H9 (cell line): ENCODE measurements around the gene KIF1A. TPM values are rescaled to one million over a fixed set of nuclear protein-coding genes. Genes with fewer than 3 reads are reported as not detected.

ENCODE experiments used
- DNase-seq: peaks from one replicate; pipeline ENCODE4 v3.0.0-alpha.2; 2017
- H2AFZ ChIP-seq: one replicate; pipeline ENCODE4 v1.6.1; 2013; ENCODE audit warnings: mild to moderate bottlenecking, low read length, control low read depth, moderate library complexity
- H2AK5ac ChIP-seq: 2 replicates; pipeline ENCODE4 v1.6.1; 2013; ENCODE audit warnings: low read length, control low read depth, mixed read lengths; ENCODE audit not compliant: insufficient read length
- H2BK120ac ChIP-seq: one replicate; pipeline ENCODE4 v1.6.1; 2013; ENCODE audit warnings: low read depth, mild to moderate bottlenecking, low read length, control low read depth, inconsistent platforms; ENCODE audit not compliant: poor library complexity, severe bottlenecking
- H2BK12ac ChIP-seq: 2 replicates; pipeline ENCODE4 v1.6.1; 2013; ENCODE audit warnings: low read length, control low read depth, mixed read lengths, low read depth; ENCODE audit not compliant: insufficient read length
- H2BK15ac ChIP-seq: 2 replicates; pipeline ENCODE4 v1.6.1; 2013; ENCODE audit warnings: low read depth, low read length, control low read depth
- H2BK20ac ChIP-seq: one replicate; pipeline ENCODE4 v1.6.1; 2013; ENCODE audit warnings: low read depth, mild to moderate bottlenecking, low read length, control low read depth, inconsistent platforms; ENCODE audit not compliant: poor library complexity, severe bottlenecking
- H2BK5ac ChIP-seq: 2 replicates; pipeline ENCODE4 v1.6.1; 2013; ENCODE audit warnings: low read length, control low read depth, mixed read lengths; ENCODE audit not compliant: insufficient read length
- H3K14ac ChIP-seq: 2 replicates; pipeline ENCODE4 v1.6.1; 2013; ENCODE audit warnings: low read length, control low read depth; ENCODE audit not compliant: insufficient read depth
- H3K18ac ChIP-seq: 2 replicates; pipeline ENCODE4 v1.6.1; 2013; ENCODE audit warnings: low read depth, mild to moderate bottlenecking, mixed read lengths, low read length, control low read depth; ENCODE audit not compliant: insufficient read length
- H3K23ac ChIP-seq: 2 replicates; pipeline ENCODE4 v1.6.1; 2013; ENCODE audit warnings: low read length, control low read depth, mixed read lengths, low read depth; ENCODE audit not compliant: insufficient read length
- H3K23me2 ChIP-seq: 2 replicates; pipeline ENCODE4 v1.6.1; 2013; ENCODE audit warnings: low read depth, mild to moderate bottlenecking, mixed read lengths, low read length, control low read depth; ENCODE audit not compliant: insufficient read length, poor library complexity, severe bottlenecking
- H3K27ac ChIP-seq: 2 replicates; pipeline ENCODE4 v1.5.1; 2013; ENCODE audit warnings: low read length, control low read depth, mixed read lengths, low read depth; ENCODE audit not compliant: insufficient read length
- H3K27me3 ChIP-seq: 2 replicates; pipeline ENCODE4 v1.6.1; 2013; ENCODE audit warnings: low read length, control low read depth, inconsistent platforms; ENCODE audit not compliant: insufficient read depth
- H3K4ac ChIP-seq: 2 replicates; pipeline ENCODE4 v1.6.1; 2013; ENCODE audit warnings: low read depth, mild to moderate bottlenecking, control low read depth, inconsistent platforms, low read length, moderate library complexity
- H3K4me1 ChIP-seq: 2 replicates; pipeline ENCODE4 v1.6.1; 2013; ENCODE audit warnings: low read length, control low read depth, inconsistent platforms; ENCODE audit not compliant: insufficient read depth
- H3K4me2 ChIP-seq: 2 replicates; pipeline ENCODE4 v1.6.1; 2013; ENCODE audit warnings: low read length, control low read depth, mixed read lengths; ENCODE audit not compliant: insufficient read length, insufficient read depth
- H3K56ac ChIP-seq: 2 replicates; pipeline ENCODE4 v1.6.1; 2013; ENCODE audit warnings: low read depth, mild to moderate bottlenecking, mixed read lengths, low read length, control low read depth; ENCODE audit not compliant: insufficient read length
- H3K79me1 ChIP-seq: 2 replicates; pipeline ENCODE4 v1.6.1; 2013; ENCODE audit warnings: low read depth, mild to moderate bottlenecking, moderate library complexity, low read length, control low read depth, inconsistent platforms; ENCODE audit not compliant: insufficient read depth, poor library complexity, severe bottlenecking
- H3K79me2 ChIP-seq: 2 replicates; pipeline ENCODE4 v1.6.1; 2013; ENCODE audit warnings: low read length, control low read depth, inconsistent platforms; ENCODE audit not compliant: insufficient read depth
- H3K9ac ChIP-seq: 2 replicates; pipeline ENCODE4 v1.6.1; 2013; ENCODE audit warnings: low read length, control low read depth, mixed read lengths; ENCODE audit not compliant: insufficient read length; ENCODE audit errors: extremely low read depth
- H3K9me3 ChIP-seq: one replicate; pipeline ENCODE4 v1.6.1; 2013; ENCODE audit warnings: low read depth, low read length, inconsistent platforms; ENCODE audit not compliant: control insufficient read depth
- H3T11ph ChIP-seq: one replicate; pipeline ENCODE4 v1.6.1; 2013; ENCODE audit warnings: mild to moderate bottlenecking, low read length, control low read depth, inconsistent platforms
- H4K20me1 ChIP-seq: one replicate; pipeline ENCODE4 v1.6.1; 2013; ENCODE audit not compliant: control insufficient read depth, insufficient read length, insufficient read depth
- H4K5ac ChIP-seq: 2 replicates; pipeline ENCODE4 v1.6.1; 2013; ENCODE audit warnings: low read depth, mild to moderate bottlenecking, mixed read lengths, low read length, control low read depth; ENCODE audit not compliant: insufficient read length
- H4K8ac ChIP-seq: replicated peaks from 2 replicates; pipeline ENCODE4 v1.6.1; 2013; ENCODE audit warnings: low read length, control low read depth, mixed read lengths, low read depth; ENCODE audit not compliant: insufficient read length
- H4K91ac ChIP-seq: 2 replicates; pipeline ENCODE4 v1.6.1; 2013; ENCODE audit warnings: low read depth, mild to moderate bottlenecking, moderate library complexity, mixed read lengths, low read length, control low read depth; ENCODE audit not compliant: insufficient read length
- H3K27ac Mint-ChIP-seq, 3 experiments: 2 replicates in 2 of 3; 3 replicates in 1 of 3; pipeline ENCODE4 v1.8.0; 2020 to 2021; ENCODE audit warnings: mixed read lengths in 3 of 3, mild to moderate bottlenecking in 1 of 3, moderate library complexity in 1 of 3
- H3K27me3 Mint-ChIP-seq: 2 replicates; pipeline ENCODE4 v1.8.0; 2021; ENCODE audit warnings: low read depth, mild to moderate bottlenecking, moderate library complexity, mixed read lengths
- H3K36me3 Mint-ChIP-seq, 3 experiments: 2 replicates in 2 of 3; 3 replicates in 1 of 3; pipeline ENCODE4 v1.8.0; 2020 to 2021; ENCODE audit warnings: low read depth in 3 of 3, mixed read lengths in 3 of 3; ENCODE audit not compliant: insufficient read depth in 1 of 3
- H3K4me1 Mint-ChIP-seq, 2 experiments: 2 replicates each; pipeline ENCODE4 v1.8.0; 2020; ENCODE audit warnings: mixed read lengths in 2 of 2
- H3K4me3 Mint-ChIP-seq, 2 experiments: 2 replicates in 1 of 2; 3 replicates in 1 of 2; pipeline ENCODE4 v1.8.0; 2020 to 2021; ENCODE audit warnings: mild to moderate bottlenecking in 2 of 2, mixed read lengths in 2 of 2, moderate library complexity in 1 of 2
- H3K9me3 Mint-ChIP-seq, 2 experiments: 2 replicates in 1 of 2; 3 replicates in 1 of 2; pipeline ENCODE4 v1.8.0; 2020; ENCODE audit warnings: mild to moderate bottlenecking in 2 of 2, mixed read lengths in 2 of 2, moderate library complexity in 1 of 2
- WGBS: extraction: QIAGEN DNeasy Blood & Tissue Kit; methylation state at CpG from one replicate; pipeline ENCODE4 v1.1.7; 2013; ENCODE audit warnings: missing lambda C conversion rate, low lambda C conversion rate, mixed read lengths; ENCODE audit not compliant: insufficient read length; ENCODE audit errors: extremely low coverage; 5-methylcytosine and 5-hydroxymethylcytosine counted together
- total RNA-seq: library from RNA; stranded (reverse); gene quantifications from 2 replicates; pipeline ENCODE4 v1.2.1, GENCODE V29; 2021
- TF ChIP-seq, protein P1 (sequence below): fragments of 200-600 bp; sonication (generic); conservative IDR thresholded peaks from 3 replicates; pipeline ENCODE4 v1.8.0; 2021; ENCODE audit warnings: antibody characterized with exemption, mild to moderate bottlenecking

KIF1A gene
- total RNA-seq, 1 experiment from 2014 or later = 204 TPM

DNA sequence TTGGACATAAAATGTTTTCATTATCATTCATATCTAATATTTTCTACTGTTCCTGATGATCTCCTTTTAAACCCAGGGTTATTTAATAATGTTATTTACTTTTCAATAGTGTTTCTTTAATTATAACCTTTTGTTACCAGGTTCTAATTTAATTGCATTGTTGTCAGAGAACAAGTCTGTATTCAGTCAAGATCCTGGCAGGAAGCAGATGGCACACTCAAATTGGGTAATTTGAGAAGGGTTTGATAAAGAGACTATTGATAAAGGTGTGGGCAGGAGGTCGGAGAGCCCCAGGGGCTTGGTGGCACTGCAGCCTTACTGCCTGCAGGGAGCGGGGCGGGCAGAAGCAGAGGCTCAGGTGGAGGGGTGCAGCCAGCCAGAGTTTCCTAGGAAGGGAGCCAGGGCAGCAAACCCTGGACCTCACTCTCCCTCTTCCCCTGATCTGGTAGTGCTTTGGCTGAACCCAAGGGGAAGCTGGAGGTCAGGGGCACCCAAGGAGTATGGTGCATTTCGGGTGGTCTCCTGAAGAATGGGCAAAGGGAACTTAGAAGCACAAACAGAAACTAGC, 2.3 kb upstream of the KIF1A start:
- H3K27me3 Mint-ChIP-seq = peaks cover 62% of the 10 kb centered on the region
- no peak overlapping the region for H3K9ac ChIP-seq
- no peak for DNase-seq
- H2BK5ac ChIP-seq = no peak overlapping the region
- no peak overlapping the region for H2BK120ac ChIP-seq
- H3K79me2 ChIP-seq = peaks cover 14% of the 10 kb centered on the region; the same call in 1 of the 2 replicates
- H3K23ac ChIP-seq = no peak overlapping the region
- H3K4ac ChIP-seq = no peak overlapping the region
- no peak overlapping the region for H3K14ac ChIP-seq
- no peak overlapping the region for H3K4me2 ChIP-seq
- no peaks in the 10 kb centered on the region for H4K20me1 ChIP-seq
- TF ChIP-seq, protein P1, sequence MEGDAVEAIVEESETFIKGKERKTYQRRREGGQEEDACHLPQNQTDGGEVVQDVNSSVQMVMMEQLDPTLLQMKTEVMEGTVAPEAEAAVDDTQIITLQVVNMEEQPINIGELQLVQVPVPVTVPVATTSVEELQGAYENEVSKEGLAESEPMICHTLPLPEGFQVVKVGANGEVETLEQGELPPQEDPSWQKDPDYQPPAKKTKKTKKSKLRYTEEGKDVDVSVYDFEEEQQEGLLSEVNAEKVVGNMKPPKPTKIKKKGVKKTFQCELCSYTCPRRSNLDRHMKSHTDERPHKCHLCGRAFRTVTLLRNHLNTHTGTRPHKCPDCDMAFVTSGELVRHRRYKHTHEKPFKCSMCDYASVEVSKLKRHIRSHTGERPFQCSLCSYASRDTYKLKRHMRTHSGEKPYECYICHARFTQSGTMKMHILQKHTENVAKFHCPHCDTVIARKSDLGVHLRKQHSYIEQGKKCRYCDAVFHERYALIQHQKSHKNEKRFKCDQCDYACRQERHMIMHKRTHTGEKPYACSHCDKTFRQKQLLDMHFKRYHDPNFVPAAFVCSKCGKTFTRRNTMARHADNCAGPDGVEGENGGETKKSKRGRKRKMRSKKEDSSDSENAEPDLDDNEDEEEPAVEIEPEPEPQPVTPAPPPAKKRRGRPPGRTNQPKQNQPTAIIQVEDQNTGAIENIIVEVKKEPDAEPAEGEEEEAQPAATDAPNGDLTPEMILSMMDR = no peak
- H3K27ac Mint-ChIP-seq = no peak overlapping the region
- H3K27me3 ChIP-seq = no peaks in the 10 kb centered on the region
- WGBS = no CpG with 5 or more reads among the region's 4 CpGs
- H3K56ac ChIP-seq = no peak overlapping the region
- no peak overlapping the region for H4K91ac ChIP-seq
- no peak overlapping the region for H2BK20ac ChIP-seq
- no peak overlapping the region for H2AK5ac ChIP-seq
- no peak overlapping the region for H3K18ac ChIP-seq
- peak overlapping the region in 1 of 2 experiments; percentile 58; a peak in 3 of 5 replicates for H3K4me3 Mint-ChIP-seq
- H2AFZ ChIP-seq = no peak overlapping the region
- H2BK12ac ChIP-seq = no peak overlapping the region
- H3K9me3 ChIP-seq = no peaks in the 10 kb centered on the region
- H3T11ph ChIP-seq = no peak overlapping the region
- no peak overlapping the region for H2BK15ac ChIP-seq
- no peak overlapping the region for H4K5ac ChIP-seq
- peaks cover 13 to 28% of the 10 kb centered on the region in 2 experiments for H3K4me1 Mint-ChIP-seq
- H3K36me3 Mint-ChIP-seq = peaks cover 4 to 17% (median 7%) of the 10 kb centered on the region in 3 experiments; a peak in 6 of 7 replicates
- H4K8ac ChIP-seq = no peak overlapping the region
- H3K79me1 ChIP-seq = peaks cover 5% of the 10 kb centered on the region
- no peaks in the 10 kb centered on the region; the same call in 1 of the 2 replicates for H3K4me1 ChIP-seq
- peaks cover 4 to 6% of the 10 kb centered on the region in 2 experiments; a peak in 2 of 5 replicates for H3K9me3 Mint-ChIP-seq
- H3K23me2 ChIP-seq = peaks cover 15% of the 10 kb centered on the region
- H3K27ac ChIP-seq = no peak overlapping the region
